H1 (cell line): ENCODE measurements around the gene VMP1. TPM values are rescaled to one million over a fixed set of nuclear protein-coding genes. Genes with fewer than 3 reads are reported as not detected.
"Not testable (repeated sequence)": the region's sequence is repeated elsewhere in the genome, so short reads cannot be mapped to it uniquely, and the experiment has no call there.

Experiments used
- CTCF ChIA-PET: fragments of 300-600 bp; sonication (Branson Sonifier 250); formaldehyde crosslinking; loops from one replicate; lab custom pipeline; 2021; ENCODE audit not compliant: partially characterized antibody; lab: Charles Lee
- POLR2A ChIA-PET: fragments of 300-600 bp; sonication (Branson Sonifier 250); formaldehyde crosslinking; loops from one replicate; lab custom pipeline; 2021; ENCODE audit warnings: inconsistent platforms; ENCODE audit not compliant: partially characterized antibody; lab: Charles Lee
- DNase-seq, 2 experiments: peaks; one replicate each; pipeline versions ENCODE4 v3.0.0 to v3.0.0-alpha.2; 2010 to 2022; ENCODE audit warnings: low spot score in 2 of 2, low read depth in 1 of 2, mixed read lengths in 1 of 2
- FAIRE-seq: peaks from 2 replicates; lab custom pipeline; 2011; peaks lifted over from hg19 to GRCh38; lab: Jason Lieb, UNC
- H2AFZ ChIP-seq: 2 replicates; pipeline ENCODE4 v1.8.1; 2012; ENCODE audit warnings: low read length, inconsistent platforms
- H2AK5ac ChIP-seq: 2 replicates; pipeline ENCODE4 v1.6.1; 2013; ENCODE audit warnings: low read depth, low read length
- H2BK120ac ChIP-seq: replicated peaks from 2 replicates; pipeline ENCODE3; 2013; ENCODE audit warnings: low read depth, low read length, inconsistent platforms
- H2BK12ac ChIP-seq: 2 replicates; pipeline ENCODE4 v1.6.1; 2013; ENCODE audit warnings: low read depth, low read length
- H2BK15ac ChIP-seq: 2 replicates; pipeline ENCODE4 v1.6.1; 2013; ENCODE audit warnings: low read length
- H2BK20ac ChIP-seq: 2 replicates; pipeline ENCODE4 v1.6.1; 2013; ENCODE audit warnings: low read length
- H2BK5ac ChIP-seq: 2 replicates; pipeline ENCODE4 v1.6.1; 2013; ENCODE audit warnings: low read depth, low read length
- H3K14ac ChIP-seq: 2 replicates; pipeline ENCODE4 v1.6.1; 2013; ENCODE audit warnings: inconsistent platforms; ENCODE audit not compliant: insufficient read length
- H3K18ac ChIP-seq: 2 replicates; pipeline ENCODE4 v1.6.1; 2013; ENCODE audit warnings: low read length; ENCODE audit errors: extremely low read depth
- H3K23ac ChIP-seq: 2 replicates; pipeline ENCODE4 v1.6.1; 2013; ENCODE audit warnings: inconsistent platforms; ENCODE audit not compliant: insufficient read length
- H3K23me2 ChIP-seq: 2 replicates; pipeline ENCODE4 v1.6.1; 2013; ENCODE audit warnings: low read depth, low read length
- H3K27ac ChIP-seq: 2 replicates; pipeline ENCODE4 v1.6.1; 2011; ENCODE audit warnings: low read depth, low read length, inconsistent platforms
- H3K27me3 ChIP-seq, 4 experiments: replicated peaks in 1 of 4; 1 replicate in 1 of 4; 2 replicates in 3 of 4; pipeline versions ENCODE4 v1.6.1 to v1.8.1; 2011 to 2013; ENCODE audit warnings: low read length in 3 of 4, mild to moderate bottlenecking in 3 of 4, inconsistent platforms in 2 of 4, mixed read lengths in 2 of 4, moderate library complexity in 1 of 4; ENCODE audit not compliant: control insufficient read depth in 3 of 4, insufficient read depth in 3 of 4; ENCODE audit errors: extremely low read depth in 1 of 4
- H3K36me3 ChIP-seq, 4 experiments: 2 replicates each; pipeline versions ENCODE4 v1.6.1 to v1.8.1; 2011 to 2013; ENCODE audit warnings: mild to moderate bottlenecking in 4 of 4, low read length in 3 of 4, moderate library complexity in 2 of 4, control low read depth in 1 of 4, inconsistent platforms in 1 of 4; ENCODE audit not compliant: insufficient read depth in 4 of 4, control insufficient read depth in 2 of 4
- H3K4ac ChIP-seq: replicated peaks from 2 replicates; pipeline ENCODE3; 2013; ENCODE audit warnings: low read length, low read depth, mixed read lengths, inconsistent platforms; ENCODE audit not compliant: insufficient read length
- H3K4me1 ChIP-seq, 4 experiments: replicated peaks in 1 of 4; 1 replicate in 1 of 4; 2 replicates in 3 of 4; pipeline versions ENCODE4 v1.6.1 to v1.8.1; 2011 to 2013; ENCODE audit warnings: low read length in 3 of 4, inconsistent platforms in 2 of 4, mixed read lengths in 1 of 4; ENCODE audit not compliant: insufficient read depth in 4 of 4, control insufficient read depth in 3 of 4
- H3K4me2 ChIP-seq, 2 experiments: 2 replicates each; pipeline versions ENCODE4 v1.6.1 to v1.8.1; 2011 to 2013; ENCODE audit warnings: low read depth in 2 of 2, low read length in 2 of 2, control low read depth in 1 of 2, inconsistent platforms in 1 of 2, mild to moderate bottlenecking in 1 of 2; ENCODE audit not compliant: insufficient read depth in 1 of 2
- H3K4me3 ChIP-seq, 4 experiments: fragments of 200-600, 300-600 bp in 1 of 4; sonication (generic), shearing (Covaris generic), sonication (Bioruptor Twin) in 1 of 4; 2 replicates each; pipeline versions ENCODE4 v1.5.1 to v1.8.1; 2011 to 2016; ENCODE audit warnings: low read length in 4 of 4, low read depth in 3 of 4, control low read depth in 2 of 4, inconsistent platforms in 2 of 4, mild to moderate bottlenecking in 2 of 4, mixed read lengths in 1 of 4, moderate library complexity in 1 of 4; ENCODE audit not compliant: insufficient read depth in 2 of 4; ENCODE audit errors: extremely low read depth in 1 of 4
- H3K56ac ChIP-seq: replicated peaks from 2 replicates; pipeline ENCODE3; 2013; ENCODE audit warnings: low read depth, mild to moderate bottlenecking, mixed read lengths, low read length, inconsistent platforms; ENCODE audit not compliant: insufficient read length
- H3K79me1 ChIP-seq: 2 replicates; pipeline ENCODE4 v1.6.1; 2013; ENCODE audit warnings: low read depth, low read length, control low read depth
- H3K79me2 ChIP-seq, 2 experiments: 2 replicates each; pipeline versions ENCODE4 v1.6.1 to v1.8.1; 2012 to 2013; ENCODE audit warnings: low read length in 2 of 2, mild to moderate bottlenecking in 2 of 2, inconsistent platforms in 1 of 2; ENCODE audit not compliant: insufficient read depth in 2 of 2, control insufficient read depth in 1 of 2
- H3K9ac ChIP-seq, 4 experiments: replicated peaks in 1 of 4; 1 replicate in 1 of 4; 2 replicates in 3 of 4; pipeline versions ENCODE4 v1.6.1 to v1.8.1; 2011 to 2013; ENCODE audit warnings: low read depth in 3 of 4, low read length in 3 of 4, control low read depth in 2 of 4, mild to moderate bottlenecking in 2 of 4, moderate library complexity in 2 of 4, inconsistent platforms in 1 of 4; ENCODE audit errors: extremely low read depth in 1 of 4
- H3K9me3 ChIP-seq, 2 experiments: 2 replicates each; pipeline versions ENCODE4 v1.6.1 to v1.8.1; 2012 to 2013; ENCODE audit warnings: mild to moderate bottlenecking in 2 of 2, moderate library complexity in 2 of 2, control low read depth in 1 of 2, inconsistent platforms in 1 of 2, low read depth in 1 of 2, low read length in 1 of 2, mixed read lengths in 1 of 2; ENCODE audit not compliant: insufficient read depth in 2 of 2
- H4K20me1 ChIP-seq, 2 experiments: replicated peaks in 1 of 2; 2 replicates each; pipeline versions ENCODE3 to v1.8.1; 2011 to 2013; ENCODE audit warnings: inconsistent platforms in 2 of 2, low read length in 2 of 2, mild to moderate bottlenecking in 1 of 2; ENCODE audit not compliant: insufficient read depth in 2 of 2, control insufficient read depth in 1 of 2
- H4K5ac ChIP-seq: 2 replicates; pipeline ENCODE4 v1.6.1; 2013; ENCODE audit warnings: low read length, low read depth, mixed read lengths, inconsistent platforms; ENCODE audit not compliant: insufficient read length
- H4K8ac ChIP-seq: 2 replicates; pipeline ENCODE4 v1.8.0; 2013; ENCODE audit warnings: mild to moderate bottlenecking, moderate library complexity, low read length, inconsistent platforms; ENCODE audit not compliant: insufficient read depth; ENCODE audit errors: extremely low read depth
- H4K91ac ChIP-seq: replicated peaks from 2 replicates; pipeline ENCODE3; 2013; ENCODE audit warnings: low read length, mixed read lengths, inconsistent platforms; ENCODE audit not compliant: insufficient read length
- WGBS, 2 experiments: shearing (Covaris generic) in 1 of 2; methylation state at CpG; one replicate each; pipeline versions ENCODE4 v1.1.6 to v1.1.7; 2013 to 2015; ENCODE audit warnings: low lambda C conversion rate in 2 of 2, mixed read lengths in 2 of 2, inconsistent platforms in 1 of 2, low coverage in 1 of 2, missing lambda C conversion rate in 1 of 2; ENCODE audit not compliant: insufficient replicate concordance in 2 of 2, insufficient coverage in 1 of 2, insufficient read length in 1 of 2; ENCODE audit errors: extremely low coverage in 1 of 2, missing lambda C conversion rate in 1 of 2; 5-methylcytosine and 5-hydroxymethylcytosine counted together
- polyA plus RNA-seq, 7 experiments: library from polyadenylated mRNA; depleted of rRNA in 3 of 7; stranded (reverse) in 5 of 7; unstranded in 2 of 7; fragments of >200 nt in 5 of 7; fragments of 200-250 nt in 2 of 7; gene quantifications; 1 replicate in 5 of 7; 2 replicates in 1 of 7; 4 replicates in 1 of 7; pipeline versions ENCODE4 v1.2.1 to v1.2.3, GENCODE V29; 2011 to 2013; ENCODE audit warnings: missing spikeins in 2 of 7, mixed read lengths in 2 of 7
- total RNA-seq: library from RNA; stranded (reverse); fragmentation: NEBNext Ultra II Directional; extraction: Animal tissue kit (Norgen Biotek cat#: 25700); gene quantifications from 2 replicates; pipeline ENCODE4 v1.2.1, GENCODE V29; 2021

Gene VMP1
- total and polyA plus RNA-seq, 2 of the 8 experiments (the other 6 are each of a cell fraction or from before 2014, with no cell fraction given): 45.0 to 92.7 TPM

DNA sequence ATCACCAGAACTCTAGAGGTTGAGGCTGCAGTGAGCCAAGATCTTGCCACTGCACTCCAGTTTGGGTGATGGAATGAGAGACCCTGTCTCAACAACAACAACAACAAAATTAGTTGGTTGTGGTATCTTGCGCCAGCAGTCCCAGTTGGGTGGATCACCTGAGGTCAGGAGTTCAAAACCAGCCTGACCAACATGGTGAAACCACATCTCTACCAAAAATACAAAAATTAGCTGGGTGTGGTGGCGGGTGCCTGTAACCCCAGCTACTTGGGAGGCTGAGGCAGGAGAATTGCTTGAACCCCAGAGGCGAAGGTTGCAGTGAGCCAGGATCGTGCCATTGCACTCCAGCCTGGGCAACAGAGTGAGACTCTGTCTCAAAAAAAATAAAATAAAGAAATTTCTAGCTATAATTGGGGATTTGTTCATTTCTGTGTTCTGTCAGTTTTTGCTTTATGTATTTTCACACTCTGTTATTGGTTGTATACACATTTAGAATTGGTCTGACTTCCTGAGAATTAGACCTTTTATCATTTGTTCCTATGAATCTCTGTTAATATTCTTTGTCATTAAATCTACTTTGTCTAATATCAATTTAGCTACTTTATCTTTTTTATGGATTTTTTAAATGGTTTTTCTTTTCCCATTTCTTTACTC, 51.7 kb downstream of the VMP1 start:
- CTCF ChIA-PET: interaction anchor here (1.0 to 1.3 kb wide), 3 partner anchors 10 to 448 kb away, joined by 3 to 5 read pairs (median 3); no protein-coding TSS in a partner anchor
- H4K91ac ChIP-seq, H2AFZ ChIP-seq, H3K18ac ChIP-seq, H3K4me1 ChIP-seq, H3K56ac ChIP-seq, H2BK120ac ChIP-seq, H3K14ac ChIP-seq, H3K9ac ChIP-seq, H2BK20ac ChIP-seq, H3K9me3 ChIP-seq, H2BK15ac ChIP-seq, H3K4me3 ChIP-seq, H3K79me1 ChIP-seq, H2BK5ac ChIP-seq, H4K5ac ChIP-seq, H2AK5ac ChIP-seq, H3K79me2 ChIP-seq, H3K27me3 ChIP-seq, H3K27ac ChIP-seq, H4K20me1 ChIP-seq, H3K4ac ChIP-seq, H4K8ac ChIP-seq, H3K23ac ChIP-seq, H3K4me2 ChIP-seq, H3K36me3 ChIP-seq, H3K23me2 ChIP-seq, H2BK12ac ChIP-seq, FAIRE-seq, DNase-seq: not testable (repeated sequence)
- POLR2A ChIA-PET: interaction anchor here (1.6 to 2.3 kb wide), 2 partner anchors 79 to 81 kb away, joined by 4 to 6 read pairs; no protein-coding TSS in a partner anchor
- WGBS, 2 experiments: 89% methylated on average over 4 of the region's 4 CpGs; no CpG with 5 or more reads in 1 of the 2 experiments
